Middle frontal gyrus (tissue), 1 donor: ENCODE results near the gene PRXL2A.

Experiments used
- DNase-seq: peaks from one replicate; pipeline ENCODE4 v3.0.0-alpha.2; 2015; ENCODE audit warnings: low spot score; ENCODE audit errors: extremely low spot score

The PRXL2A gene

GRCh38 chr10:80444646-80445319, 36.4 kb downstream of the PRXL2A start:
- peak; percentile 61 for DNase-seq

DNA sequence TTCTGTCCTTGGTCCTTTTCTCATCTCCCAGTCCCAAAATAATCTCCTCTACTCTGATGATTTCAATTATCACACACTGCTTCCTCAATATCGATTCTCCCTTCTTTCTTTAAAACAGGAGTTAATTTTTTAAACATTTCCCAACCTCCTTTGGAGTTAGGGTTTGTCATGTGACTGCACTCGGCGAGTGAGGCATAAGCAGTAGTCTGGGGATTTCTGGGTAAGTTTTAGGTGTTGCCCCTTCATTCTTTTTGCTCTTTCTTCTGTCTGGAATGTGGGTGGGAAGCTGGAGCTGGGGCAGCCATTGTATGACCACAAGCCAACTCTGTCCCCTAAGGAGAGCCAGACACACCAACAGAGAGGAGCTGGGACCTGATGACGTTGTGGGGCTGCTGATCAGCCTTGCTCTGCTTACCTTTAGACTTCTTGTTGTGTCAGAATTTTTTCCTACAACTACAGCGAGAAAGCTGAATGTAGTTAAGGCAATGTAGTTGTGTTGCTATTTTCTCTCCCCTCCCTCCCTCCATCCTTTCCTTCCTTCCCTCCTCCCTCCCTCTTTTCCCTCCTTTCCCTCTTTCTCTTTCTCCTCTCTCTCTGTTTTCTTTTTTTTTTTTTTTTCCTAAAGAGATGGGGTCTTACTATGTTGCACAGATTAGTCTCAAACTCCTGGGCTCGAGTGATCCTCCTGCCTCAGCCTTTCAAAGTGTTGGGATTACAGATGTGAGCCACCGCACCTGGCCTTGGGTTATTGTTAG, 39.3 kb downstream of the PRXL2A start:
- no peak for DNase-seq

DNA sequence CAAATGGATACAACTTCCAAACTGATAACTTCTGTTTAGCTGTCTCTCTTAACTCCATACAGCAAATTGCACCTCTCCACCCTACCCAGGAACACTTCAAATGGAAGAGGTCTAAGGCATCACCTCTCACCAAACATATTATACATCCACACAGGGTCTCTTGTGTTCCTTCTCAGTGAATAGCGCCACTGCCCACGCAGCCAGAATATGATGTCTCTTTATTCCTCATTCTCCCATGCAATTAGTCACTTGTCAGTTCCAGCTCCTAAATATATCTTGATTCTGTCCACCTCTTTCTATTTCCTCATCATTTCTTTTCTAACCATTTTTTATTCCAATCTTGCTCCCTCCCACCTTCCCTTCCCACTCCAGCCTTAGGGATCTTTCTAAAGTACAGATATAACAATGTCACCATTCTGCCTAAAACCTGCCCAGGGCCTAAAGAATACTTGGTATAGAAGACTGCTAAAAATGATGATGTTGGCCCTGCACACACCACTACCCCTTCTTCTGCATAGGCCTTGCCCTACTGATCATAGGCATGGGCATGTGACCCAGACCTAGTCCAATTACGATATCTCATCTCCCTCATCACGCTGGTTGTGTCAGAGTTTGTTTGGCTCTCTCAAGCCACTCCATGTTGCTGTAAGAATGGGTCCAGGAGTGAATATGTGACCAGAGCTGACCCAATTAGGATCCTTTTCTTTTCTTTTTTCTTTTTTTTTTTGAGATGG, 40.0 kb downstream of the PRXL2A start:
- no peak for DNase-seq

GRCh38 chr10:80449520-80449919, 41.2 kb downstream of the PRXL2A start:
- no peak for DNase-seq

- DNase-seq, result no peak
Observed at GRCh38 chr10:80451132-80451531, 42.8 kb downstream of the PRXL2A start.

GRCh38 chr10:80452069-80452468, 43.7 kb downstream of the PRXL2A start:
- DNase-seq, result no peak

GRCh38 chr10:80452640-80453039, 44.3 kb downstream of the PRXL2A start:
- no peak for DNase-seq

- DNase-seq, result no peak
Observed at GRCh38 chr10:80453056-80453841, 44.9 kb downstream of the PRXL2A start.

DNA sequence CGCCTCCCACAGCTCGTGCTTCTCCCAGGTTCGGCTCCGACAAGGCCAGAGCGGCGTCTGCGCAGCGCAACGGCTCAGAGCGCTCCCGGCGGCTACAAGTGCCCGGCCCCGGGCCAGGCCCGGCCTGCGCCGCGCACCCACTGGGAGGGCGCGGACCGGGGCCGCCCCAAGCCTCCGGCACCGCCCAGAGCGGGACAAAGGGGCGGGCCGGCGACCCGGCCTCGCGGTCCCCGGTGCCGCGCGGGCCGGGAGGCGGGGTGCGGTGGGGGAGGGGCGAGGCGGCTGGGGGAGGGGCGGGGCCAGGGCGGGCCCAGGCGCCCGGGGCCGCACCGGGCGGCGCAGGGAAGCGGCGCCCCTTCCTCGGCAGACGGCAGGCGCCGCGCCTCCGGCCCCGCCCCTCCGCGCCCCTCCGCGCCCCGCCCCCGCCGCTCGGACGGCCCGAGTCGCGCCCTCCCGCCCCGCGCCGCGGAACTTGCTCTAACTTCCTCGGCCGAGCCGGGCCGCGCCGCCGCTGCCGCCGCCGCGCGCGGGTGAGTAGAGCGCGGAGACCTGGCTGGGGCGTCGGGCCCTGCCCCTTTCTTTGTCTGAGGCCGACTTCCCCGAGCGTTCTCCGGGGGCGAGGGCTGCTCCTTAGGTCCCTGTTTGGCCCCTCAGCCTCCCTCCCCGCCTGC, 45.6 kb downstream of the PRXL2A start, which contains the start of gene TSPAN14:
TSS of gene TSPAN14 (plus strand) at position 469 of the 671 bp plus-strand sequence. CDS start 34,924 bp downstream, outside the sequence.
- DNase-seq, result no peak

DNA sequence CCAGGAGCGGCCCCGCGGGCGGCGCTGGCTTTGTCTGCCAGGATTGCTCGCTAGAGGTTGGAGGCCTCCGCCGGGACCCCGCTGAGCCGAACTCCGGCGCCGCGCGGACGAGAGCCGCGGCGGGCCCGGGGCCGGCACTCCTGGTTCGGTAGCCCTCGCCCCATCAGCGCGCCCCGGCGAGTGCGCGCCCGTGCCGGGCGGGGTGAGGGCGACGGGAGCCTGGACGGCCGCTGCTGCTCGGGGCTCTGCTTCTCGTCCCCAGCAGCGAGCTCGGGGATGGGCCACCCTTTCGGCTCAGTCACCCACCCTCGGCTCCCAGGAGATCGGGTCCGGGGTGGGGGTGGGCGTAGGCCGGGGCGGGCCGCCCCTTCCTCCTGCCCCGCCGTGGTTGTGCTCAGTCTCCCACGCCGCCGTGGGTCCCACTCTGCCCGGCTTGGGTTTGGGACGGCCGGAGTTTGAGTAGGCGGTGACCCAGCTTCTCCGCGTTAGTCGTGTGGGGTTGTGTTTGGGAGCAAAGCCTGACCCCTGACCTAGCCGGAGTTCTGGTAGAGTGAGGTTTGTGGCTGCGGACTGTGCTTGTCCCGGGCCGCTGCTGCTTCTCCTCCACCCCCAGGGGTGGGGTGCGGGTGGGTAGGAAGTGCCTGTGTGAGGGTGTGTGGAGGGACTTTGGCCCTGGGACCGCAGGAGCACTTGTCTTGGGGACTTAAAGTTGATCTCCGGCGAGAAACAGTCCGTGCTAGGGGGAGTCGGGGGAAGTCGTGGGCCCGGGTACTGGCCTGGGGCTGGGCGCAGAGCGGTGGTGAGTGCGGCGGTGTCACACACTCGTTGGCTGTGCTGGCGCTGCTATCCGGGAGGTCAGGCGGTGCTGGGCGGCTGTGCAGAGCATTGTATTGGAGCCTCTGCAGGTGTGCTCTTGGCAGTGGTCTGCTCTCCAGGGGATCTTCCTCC, 46.4 kb downstream of the PRXL2A start:
- no peak for DNase-seq

GRCh38 chr10:80455461-80456349, 47.4 kb downstream of the PRXL2A start:
- DNase-seq, result no peak

DNA sequence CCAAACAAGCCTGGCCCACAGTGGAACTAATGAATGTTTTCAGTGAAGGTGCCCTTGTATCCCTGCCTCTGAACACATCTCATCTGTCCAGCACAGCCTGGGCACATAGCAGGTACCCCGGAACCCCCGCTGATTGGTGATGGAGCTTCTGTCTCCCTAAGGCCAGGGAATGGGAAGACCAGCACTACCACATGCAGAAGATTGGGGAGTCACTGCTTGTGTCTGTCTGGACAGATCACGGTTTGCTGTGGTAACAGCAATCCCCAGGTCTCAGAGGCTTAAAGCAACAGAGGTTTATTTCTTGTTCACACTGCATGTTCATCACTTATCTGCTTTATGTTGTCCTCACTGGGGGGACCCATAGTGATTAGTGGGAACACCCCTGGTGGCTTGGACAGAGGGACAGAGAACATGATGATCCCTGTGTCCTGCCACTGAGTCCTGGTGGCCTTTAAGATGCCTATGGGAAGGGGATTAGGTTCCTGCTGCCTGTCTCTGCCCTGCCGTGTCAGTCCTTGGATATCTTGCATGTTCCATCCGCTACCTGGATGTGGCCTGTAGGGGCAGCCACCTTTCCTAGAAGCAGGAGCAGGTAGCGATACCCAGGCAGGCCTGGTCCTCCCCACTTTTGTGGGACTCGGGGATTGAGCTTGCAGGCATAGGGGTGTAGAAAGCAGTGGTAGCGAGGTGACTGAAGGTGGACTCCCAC, 49.4 kb downstream of the PRXL2A start:
- DNase-seq, result no peak

DNA sequence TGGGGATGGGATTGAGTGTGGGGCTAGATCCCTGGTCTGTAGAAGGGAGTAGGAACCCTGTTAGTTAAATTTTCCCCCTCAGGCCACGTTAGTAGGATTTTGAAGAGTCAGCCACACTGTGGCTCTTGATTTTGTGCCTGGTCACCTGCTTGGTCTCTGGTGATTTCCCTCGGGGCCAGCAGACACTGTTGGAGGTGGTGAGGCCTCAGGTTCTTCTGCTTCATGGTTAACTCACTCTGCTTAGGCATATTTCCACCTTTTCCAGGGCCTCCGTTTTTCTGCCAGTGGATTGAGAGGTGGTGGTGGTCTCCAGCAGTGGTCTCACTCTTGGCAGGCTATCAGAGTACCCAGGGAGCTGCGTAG, 49.9 kb downstream of the PRXL2A start:
- no peak for DNase-seq

GRCh38 chr10:80458638-80459037, 50.3 kb downstream of the PRXL2A start:
- no peak for DNase-seq

GRCh38 chr10:80459047-80459865, 50.9 kb downstream of the PRXL2A start:
- DNase-seq, result no peak

- DNase-seq, result no peak
Observed at GRCh38 chr10:80460399-80461207, 52.3 kb downstream of the PRXL2A start.
